Measurements from ENCODE around the gene PRCD.

The PRCD gene

DNA sequence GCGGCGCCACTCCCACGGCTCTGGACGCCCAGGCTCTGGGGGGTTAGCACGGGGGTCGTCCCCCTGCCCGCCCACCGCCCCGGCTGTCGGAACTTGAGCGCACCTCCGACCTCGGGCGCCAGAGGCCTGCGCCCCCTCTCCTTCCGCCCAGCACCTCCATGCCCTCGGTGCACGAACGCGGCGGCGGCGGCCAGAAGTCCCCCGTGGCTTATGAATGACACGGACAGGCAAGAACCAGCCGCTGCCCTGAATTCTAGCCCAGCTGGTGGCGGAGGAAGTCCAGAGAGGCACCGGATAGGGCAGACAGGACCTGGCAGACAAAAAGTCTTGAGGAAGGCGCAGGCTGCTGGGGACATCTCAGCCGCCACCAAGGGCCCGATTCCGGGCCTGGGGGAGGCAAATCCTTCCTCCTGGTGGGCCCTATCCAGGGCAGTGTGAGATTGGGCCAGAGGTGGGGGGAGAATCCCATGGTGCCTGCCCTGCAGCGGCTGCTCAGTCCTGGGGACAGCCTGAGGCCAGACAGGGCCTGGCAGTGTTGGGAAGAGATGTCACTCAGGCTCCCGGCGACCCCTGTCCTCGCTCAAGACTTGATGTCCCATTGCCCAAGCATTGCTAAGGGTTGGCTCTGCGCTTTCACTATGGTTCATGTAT is 1.4 kb upstream of the PRCD start:
- Histone ChIP-seq H3K27ac (ENCODE audit: low read depth, low read length) (no peak overlapping the region), H3K4me1 (ENCODE audit: insufficient read depth, low read length) (peaks cover 8% of the 10 kb centered on the region), H3K27me3 (ENCODE audit: control insufficient read depth in 1 of 2, insufficient read depth in 2 of 2, low read length in 2 of 2) (peaks cover 0 to 35% of the 10 kb centered on the region in 2 donors), H3K4me3 (ENCODE audit: low read depth in 1 of 2, low read length in 2 of 2) (peak overlapping the region in 1 of 2 donors; percentile 45), H3K36me3 (ENCODE audit: insufficient read depth, low read length) (no peaks in the 10 kb centered on the region), H3K9ac (ENCODE audit: low read length) (no peak overlapping the region), H3K9me3 (ENCODE audit: low read length) (no peaks in the 10 kb centered on the region)

- H3K4me3 ChIP-seq (ENCODE audit: low read depth in 1 of 2, low read length in 2 of 2), result no peak overlapping the region
- H3K36me3 ChIP-seq (ENCODE audit: insufficient read depth, low read length), result no peaks in the 10 kb centered on the region
- H3K9ac ChIP-seq (ENCODE audit: low read length), result no peak overlapping the region
- no peak overlapping the region for H3K27ac ChIP-seq (ENCODE audit: low read depth, low read length)
- H3K27me3 ChIP-seq (ENCODE audit: control insufficient read depth in 1 of 2, insufficient read depth in 2 of 2, low read length in 2 of 2), result peaks cover 0 to 35% of the 10 kb centered on the region in 2 donors
- peaks cover 13% of the 10 kb centered on the region for H3K4me1 ChIP-seq (ENCODE audit: insufficient read depth, low read length)
- H3K9me3 ChIP-seq (ENCODE audit: low read length), result no peaks in the 10 kb centered on the region
Measured at GRCh38 chr17:76538941-76539570, 788 bp upstream of the PRCD start.

GRCh38 chr17:76540381-76541300 is 797 bp downstream of the PRCD start:
- peak overlapping the region; percentile 64 to 68 for H3K4me3 ChIP-seq (ENCODE audit: low read depth in 1 of 2, low read length in 2 of 2)
- no peaks in the 10 kb centered on the region for H3K36me3 ChIP-seq (ENCODE audit: insufficient read depth, low read length)
- H3K9ac ChIP-seq (ENCODE audit: low read length), result no peak overlapping the region
- peaks cover 0 to 31% of the 10 kb centered on the region in 2 donors for H3K27me3 ChIP-seq (ENCODE audit: control insufficient read depth in 1 of 2, insufficient read depth in 2 of 2, low read length in 2 of 2)
- peaks cover 15% of the 10 kb centered on the region for H3K4me1 ChIP-seq (ENCODE audit: insufficient read depth, low read length)
- peak overlapping the region; percentile 56 for H3K27ac ChIP-seq (ENCODE audit: low read depth, low read length)
- no peaks in the 10 kb centered on the region for H3K9me3 ChIP-seq (ENCODE audit: low read length)

DNA sequence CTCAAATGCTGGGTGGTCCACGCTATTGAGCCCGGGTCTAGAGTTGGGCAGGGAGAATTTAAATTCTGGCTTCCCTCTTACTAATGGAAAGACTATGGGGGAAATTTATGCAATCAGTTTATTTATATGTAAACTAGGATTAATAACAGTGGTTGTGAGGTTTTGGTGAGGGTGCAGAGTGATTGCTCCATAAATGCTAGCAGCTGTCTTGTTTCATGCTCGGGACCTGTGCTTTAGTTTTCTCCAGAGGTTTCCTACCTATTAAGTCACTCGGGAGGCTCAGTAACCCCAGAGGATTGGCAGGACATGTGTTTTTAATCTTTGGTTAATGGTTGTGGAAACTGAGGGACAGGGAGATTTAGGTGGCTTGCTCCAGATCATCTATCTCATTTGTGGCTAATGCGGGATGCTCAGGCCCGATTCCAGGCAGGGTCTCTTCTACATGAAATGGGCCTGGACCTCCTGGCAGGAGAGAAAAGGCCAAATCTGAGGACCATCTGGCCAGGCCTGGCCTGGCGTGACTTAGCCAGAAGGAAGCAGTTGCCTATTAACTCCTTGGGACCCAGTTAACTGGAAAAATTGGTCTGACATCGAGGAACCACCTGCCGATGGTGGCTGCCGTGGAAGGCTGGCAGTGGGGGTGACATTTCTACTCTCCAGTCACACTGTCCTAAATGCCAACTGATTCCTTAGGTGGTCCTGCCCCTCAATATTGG is 2.1 kb downstream of the PRCD start:
- peaks cover 0 to 22% of the 10 kb centered on the region in 2 donors for H3K27me3 ChIP-seq (ENCODE audit: control insufficient read depth in 1 of 2, insufficient read depth in 2 of 2, low read length in 2 of 2)
- no peak overlapping the region for H3K27ac ChIP-seq (ENCODE audit: low read depth, low read length)
- H3K9me3 ChIP-seq (ENCODE audit: low read length), result no peaks in the 10 kb centered on the region
- no peak overlapping the region for H3K9ac ChIP-seq (ENCODE audit: low read length)
- H3K36me3 ChIP-seq (ENCODE audit: insufficient read depth, low read length), result no peaks in the 10 kb centered on the region
- H3K4me1 ChIP-seq (ENCODE audit: insufficient read depth, low read length), result peaks cover 22% of the 10 kb centered on the region
- H3K4me3 ChIP-seq (ENCODE audit: low read depth in 1 of 2, low read length in 2 of 2), result no peak overlapping the region

DNA sequence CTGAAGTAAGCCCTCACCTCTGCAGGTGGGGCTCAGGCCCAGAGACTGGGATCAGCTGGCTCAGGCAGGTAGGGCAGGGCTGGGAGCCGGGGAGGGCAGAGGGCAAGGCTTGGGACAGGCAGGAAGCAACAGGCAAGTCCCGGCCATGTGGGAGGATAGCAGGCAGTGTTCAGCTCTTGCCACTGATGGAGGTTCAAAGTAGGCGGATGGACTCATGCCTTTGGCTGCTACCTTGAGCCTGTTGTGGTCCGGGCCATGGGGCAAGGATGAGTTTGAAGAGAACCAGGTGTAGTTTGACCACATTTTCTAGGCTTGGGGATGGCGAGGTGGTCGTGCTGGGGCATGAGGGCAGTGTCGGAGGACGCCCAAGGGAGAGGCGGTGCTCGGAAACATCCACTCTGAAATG is 2.7 kb downstream of the PRCD start:
- no peak overlapping the region for H3K27ac ChIP-seq (ENCODE audit: low read depth, low read length)
- peaks cover 0 to 18% of the 10 kb centered on the region in 2 donors for H3K27me3 ChIP-seq (ENCODE audit: control insufficient read depth in 1 of 2, insufficient read depth in 2 of 2, low read length in 2 of 2)
- no peak overlapping the region for H3K4me3 ChIP-seq (ENCODE audit: low read depth in 1 of 2, low read length in 2 of 2)
- no peaks in the 10 kb centered on the region for H3K9me3 ChIP-seq (ENCODE audit: low read length)
- no peak overlapping the region for H3K9ac ChIP-seq (ENCODE audit: low read length)
- no peaks in the 10 kb centered on the region for H3K36me3 ChIP-seq (ENCODE audit: insufficient read depth, low read length)
- peaks cover 22% of the 10 kb centered on the region for H3K4me1 ChIP-seq (ENCODE audit: insufficient read depth, low read length)

GRCh38 chr17:76542984-76543383 is 3.1 kb downstream of the PRCD start:
- Histone ChIP-seq H3K9ac (ENCODE audit: low read length) (no peak overlapping the region), H3K4me1 (ENCODE audit: insufficient read depth, low read length) (peaks cover 22% of the 10 kb centered on the region), H3K27me3 (ENCODE audit: control insufficient read depth in 1 of 2, insufficient read depth in 2 of 2, low read length in 2 of 2) (peaks cover 0 to 16% of the 10 kb centered on the region in 2 donors), H3K27ac (ENCODE audit: low read depth, low read length) (no peak overlapping the region), H3K4me3 (ENCODE audit: low read depth in 1 of 2, low read length in 2 of 2) (no peak overlapping the region), H3K9me3 (ENCODE audit: low read length) (no peaks in the 10 kb centered on the region), H3K36me3 (ENCODE audit: insufficient read depth, low read length) (no peaks in the 10 kb centered on the region)

DNA sequence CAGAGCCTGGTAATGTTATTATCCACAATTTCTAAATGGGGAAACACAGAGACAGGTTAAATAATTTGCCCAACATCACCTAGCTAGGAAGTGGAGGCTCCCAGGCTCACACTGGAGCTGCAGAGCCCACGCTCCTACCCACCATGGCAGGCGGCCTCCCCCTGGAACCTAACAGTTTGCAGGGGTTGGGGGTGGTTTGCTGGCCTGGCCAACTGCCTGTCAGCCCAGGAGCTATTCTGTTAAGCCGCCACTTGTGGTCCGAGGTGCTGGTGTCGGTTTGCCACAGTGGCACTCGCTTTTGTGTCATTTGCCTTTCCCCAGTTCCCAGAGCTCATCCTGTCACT is 3.6 kb downstream of the PRCD start:
- no peaks in the 10 kb centered on the region for H3K9me3 ChIP-seq (ENCODE audit: low read length)
- peaks cover 22% of the 10 kb centered on the region for H3K4me1 ChIP-seq (ENCODE audit: insufficient read depth, low read length)
- H3K27me3 ChIP-seq (ENCODE audit: control insufficient read depth in 1 of 2, insufficient read depth in 2 of 2, low read length in 2 of 2), result peaks cover 0 to 11% of the 10 kb centered on the region in 2 donors
- no peak overlapping the region for H3K9ac ChIP-seq (ENCODE audit: low read length)
- H3K27ac ChIP-seq (ENCODE audit: low read depth, low read length), result no peak overlapping the region
- H3K36me3 ChIP-seq (ENCODE audit: insufficient read depth, low read length), result no peaks in the 10 kb centered on the region
- H3K4me3 ChIP-seq (ENCODE audit: low read depth in 1 of 2, low read length in 2 of 2), result no peak overlapping the region

GRCh38 chr17:76543826-76544545 is 4.1 kb downstream of the PRCD start:
- Histone ChIP-seq H3K4me3 (ENCODE audit: low read depth in 1 of 2, low read length in 2 of 2) (no peak overlapping the region), H3K36me3 (ENCODE audit: insufficient read depth, low read length) (no peaks in the 10 kb centered on the region), H3K27me3 (ENCODE audit: control insufficient read depth in 1 of 2, insufficient read depth in 2 of 2, low read length in 2 of 2) (peaks cover 0 to 6% of the 10 kb centered on the region in 2 donors), H3K27ac (ENCODE audit: low read depth, low read length) (no peak overlapping the region), H3K9ac (ENCODE audit: low read length) (no peak overlapping the region), H3K9me3 (ENCODE audit: low read length) (no peaks in the 10 kb centered on the region), H3K4me1 (ENCODE audit: insufficient read depth, low read length) (peaks cover 22% of the 10 kb centered on the region)

DNA sequence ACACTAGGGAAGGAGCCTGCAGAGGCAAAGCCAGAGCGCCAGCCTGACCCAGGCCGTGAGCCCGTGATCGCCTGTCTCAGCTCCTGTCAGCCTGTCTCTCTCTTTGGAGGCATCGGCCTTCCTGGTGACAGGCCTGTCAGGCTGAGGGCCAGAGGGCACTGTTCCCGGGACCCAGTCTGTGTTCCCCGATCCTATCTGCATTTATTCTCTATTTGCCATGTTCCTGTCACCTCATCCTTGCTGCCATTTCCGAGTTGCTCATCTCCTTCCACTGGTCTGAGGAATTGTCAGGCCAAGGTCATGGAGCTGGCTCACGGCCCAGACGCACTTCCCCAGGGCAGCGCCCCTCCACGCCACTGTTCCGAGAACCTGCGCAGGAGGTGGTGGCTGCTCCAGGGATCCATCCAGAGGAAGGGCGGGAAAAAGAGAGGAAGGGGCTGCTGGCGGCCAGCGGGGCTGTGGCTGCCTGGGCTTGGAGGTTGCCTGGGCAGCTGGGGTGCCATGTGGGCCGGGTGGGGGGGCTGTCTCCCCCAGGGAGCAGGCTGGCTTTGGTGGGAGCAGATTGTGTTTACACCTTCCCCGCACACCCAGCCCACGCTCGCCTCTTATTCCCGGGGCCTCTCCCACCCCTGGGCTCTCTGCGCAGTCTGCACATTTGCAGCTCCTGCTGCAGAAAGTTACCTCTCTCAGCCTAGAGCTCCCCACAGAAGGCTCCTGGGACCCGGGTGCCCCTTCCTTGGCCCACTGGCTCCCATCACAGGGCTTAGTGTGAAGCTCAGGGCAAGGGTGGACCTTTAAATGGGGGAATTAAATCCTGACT is 4.9 kb downstream of the PRCD start:
- Histone ChIP-seq H3K4me3 (ENCODE audit: low read depth in 1 of 2, low read length in 2 of 2) (no peak overlapping the region), H3K27ac (ENCODE audit: low read depth, low read length) (no peak overlapping the region), H3K36me3 (ENCODE audit: insufficient read depth, low read length) (no peaks in the 10 kb centered on the region), H3K4me1 (ENCODE audit: insufficient read depth, low read length) (peaks cover 22% of the 10 kb centered on the region), H3K9me3 (ENCODE audit: low read length) (no peaks in the 10 kb centered on the region), H3K27me3 (ENCODE audit: control insufficient read depth in 1 of 2, insufficient read depth in 2 of 2, low read length in 2 of 2) (peaks cover 0 to 6% of the 10 kb centered on the region in 2 donors), H3K9ac (ENCODE audit: low read length) (no peak overlapping the region)

DNA sequence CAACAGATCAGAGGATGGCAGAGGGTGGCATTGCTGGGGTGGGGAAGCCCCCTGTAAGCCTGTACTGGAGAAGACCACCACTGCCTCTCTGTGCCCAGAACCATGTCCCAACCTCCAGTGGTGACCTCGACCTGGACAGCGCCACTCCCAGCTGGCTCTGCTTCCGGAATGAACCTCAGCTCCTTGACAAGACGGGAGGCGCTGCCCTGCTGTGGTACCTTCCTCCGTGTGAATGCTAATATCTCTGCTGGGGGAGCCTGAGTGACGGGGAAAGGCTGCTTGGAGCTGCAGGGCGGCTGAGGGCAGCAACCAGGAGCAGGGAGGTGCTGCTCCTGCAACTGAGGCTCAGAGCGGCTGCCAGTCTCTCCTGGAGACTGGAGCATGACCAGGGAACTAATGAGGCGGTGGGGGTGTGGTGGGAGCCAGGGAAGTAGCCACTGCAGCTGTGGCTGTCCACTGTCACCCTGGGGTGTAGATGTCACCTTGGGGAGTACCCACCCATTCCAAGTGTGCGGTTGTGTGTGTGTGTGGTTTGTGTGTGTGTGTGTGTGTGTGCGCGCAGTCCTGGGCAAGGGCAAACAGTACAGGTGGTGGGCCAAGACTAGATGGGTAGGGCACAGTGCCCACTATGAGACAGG is 6.2 kb downstream of the PRCD start:
- no peaks in the 10 kb centered on the region for H3K36me3 ChIP-seq (ENCODE audit: insufficient read depth, low read length)
- peaks cover 18% of the 10 kb centered on the region for H3K4me1 ChIP-seq (ENCODE audit: insufficient read depth, low read length)
- no peak overlapping the region for H3K9ac ChIP-seq (ENCODE audit: low read length)
- H3K27ac ChIP-seq (ENCODE audit: low read depth, low read length), result no peak overlapping the region
- H3K9me3 ChIP-seq (ENCODE audit: low read length), result no peaks in the 10 kb centered on the region
- no peak overlapping the region for H3K4me3 ChIP-seq (ENCODE audit: low read depth in 1 of 2, low read length in 2 of 2)
- peaks cover 0 to 6% of the 10 kb centered on the region in 2 donors for H3K27me3 ChIP-seq (ENCODE audit: control insufficient read depth in 1 of 2, insufficient read depth in 2 of 2, low read length in 2 of 2)

Measured in muscle layer of colon (tissue), 2 donors.